GM12878 (cell line): ENCODE data around the gene SF1. TPM values are rescaled to one million over a fixed set of nuclear protein-coding genes. Genes with fewer than 3 reads are reported as not detected.

Experiments used
- ASH2L ChIP-seq: fragments of 300-600, 200-600 bp; sonication (generic); IDR thresholded peaks from 2 replicates; pipeline ENCODE4 v1.6.1; 2017; ENCODE audit warnings: low read depth, mild to moderate bottlenecking, borderline replicate concordance
- ATF2 ChIP-seq: IDR thresholded peaks from 2 replicates; pipeline ENCODE4 v1.6.1; 2012; ENCODE audit warnings: low read length, inconsistent platforms
- CBFB ChIP-seq: IDR thresholded peaks from 2 replicates; pipeline ENCODE4 v1.6.1; 2016; ENCODE audit warnings: antibody characterized with exemption, low read depth
- E2F8 ChIP-seq: fragments of 450-650 bp; IDR thresholded peaks from 2 replicates; pipeline ENCODE4 v1.6.1; 2018; ENCODE audit warnings: mild to moderate bottlenecking, low read depth, moderate library complexity; ENCODE audit not compliant: partially characterized antibody
- EED ChIP-seq: sonication (generic); IDR thresholded peaks from 2 replicates; pipeline ENCODE4 v1.6.1; 2016; ENCODE audit warnings: antibody characterized with exemption, low read depth
- HCFC1 ChIP-seq: fragments of 150-350 bp; IDR thresholded peaks from 2 replicates; pipeline ENCODE4 v1.6.1; 2014; ENCODE audit warnings: low read length
- HDAC6 ChIP-seq: fragments of 200-600 bp; sonication (generic); IDR thresholded peaks from one replicate; pipeline ENCODE4 v1.8.0; 2017; ENCODE audit warnings: antibody characterized with exemption; ENCODE audit not compliant: unreplicated experiment
- JUNB ChIP-seq: IDR thresholded peaks from 2 replicates; pipeline ENCODE4 v1.6.1; 2016; ENCODE audit warnings: antibody characterized with exemption, mild to moderate bottlenecking
- KAT2A ChIP-seq: conservative IDR thresholded peaks from 2 replicates; pipeline ENCODE4 v1.6.1; 2011; ENCODE audit warnings: low read depth, low read length; ENCODE audit not compliant: control insufficient read depth
- KLF5 ChIP-seq: fragments of 450-650 bp; IDR thresholded peaks from 2 replicates; pipeline ENCODE4 v1.6.1; 2014; ENCODE audit warnings: mild to moderate bottlenecking; ENCODE audit not compliant: partially characterized antibody
- MXI1 ChIP-seq: fragments of 150-350 bp; IDR thresholded peaks from 2 replicates; pipeline ENCODE4 v1.6.1; 2011; ENCODE audit warnings: low read depth, mild to moderate bottlenecking, inconsistent platforms, low read length, improper control_type of control experiment
- NFYA ChIP-seq: IDR thresholded peaks from 2 replicates; pipeline ENCODE4 v1.6.1; 2011; ENCODE audit warnings: low read depth, mild to moderate bottlenecking, low read length, improper control_type of control experiment, borderline replicate concordance
- NFYB ChIP-seq: IDR thresholded peaks from 2 replicates; pipeline ENCODE4 v1.6.1; 2011; ENCODE audit warnings: low read depth, mild to moderate bottlenecking, low read length, improper control_type of control experiment, moderate library complexity; ENCODE audit not compliant: insufficient read depth
- NR2C2 ChIP-seq: IDR thresholded peaks from 2 replicates; pipeline ENCODE4 v1.6.1; 2011; ENCODE audit warnings: borderline replicate concordance, low read depth; ENCODE audit not compliant: control insufficient read depth, insufficient read length
- RAD21 ChIP-seq: IDR thresholded peaks from 2 replicates; pipeline ENCODE4 v1.6.1; 2011; ENCODE audit warnings: mild to moderate bottlenecking, low read depth, low read length, moderate library complexity; ENCODE audit not compliant: insufficient read depth
- RB1 ChIP-seq: fragments of 450-650 bp; formaldehyde crosslinking; IDR thresholded peaks from 2 replicates; pipeline ENCODE4 v1.6.1; 2017; ENCODE audit warnings: mild to moderate bottlenecking, borderline replicate concordance
- RELA ChIP-seq: fragments of 450-650 bp; IDR thresholded peaks from 2 replicates; pipeline ENCODE4 v1.8.0; 2014; ENCODE audit warnings: borderline replicate concordance; ENCODE audit not compliant: partially characterized antibody
- RUNX3 ChIP-seq: IDR thresholded peaks from 2 replicates; pipeline ENCODE4 v1.6.1; 2012; ENCODE audit warnings: low read length, inconsistent platforms
- SMC3 ChIP-seq: IDR thresholded peaks from 2 replicates; pipeline ENCODE4 v1.6.1; 2011; ENCODE audit warnings: low read length, improper control_type of control experiment, borderline replicate concordance
- SREBF2 ChIP-seq: IDR thresholded peaks from 2 replicates; pipeline ENCODE4 v1.6.1; 2012; ENCODE audit warnings: mild to moderate bottlenecking, low read length
- ZBTB11 ChIP-seq: fragments of 450-650 bp; formaldehyde crosslinking; IDR thresholded peaks from 2 replicates; pipeline ENCODE4 v1.5.0; 2022; ENCODE audit warnings: mild to moderate bottlenecking, missing genetic modification characterization
- ZBTB33 ChIP-seq: fragments of 450-650 bp; IDR thresholded peaks from 2 replicates; pipeline ENCODE4 v1.6.1; 2017; ENCODE audit warnings: mild to moderate bottlenecking
- polyA plus RNA-seq, 11 experiments: library from polyadenylated mRNA; depleted of rRNA in 4 of 11; unstranded in 6 of 11; stranded (reverse) in 5 of 11; fragments of >200 nt; fragmentation: Nextera tagmentation in 4 of 11; fragmentation: Illumina TruSeq in 1 of 11; extraction: Ambion mirVana in 4 of 11; extraction: Trizol in 1 of 11; gene quantifications; 1 replicate in 1 of 11; 2 replicates in 10 of 11; pipeline versions ENCODE4 v1.2.1 to v1.2.3, GENCODE V29; 2011 to 2016; ENCODE audit warnings: inconsistent platforms in 2 of 11, missing spikeins in 2 of 11, low read depth in 1 of 11
- total RNA-seq, 4 experiments: library from RNA; depleted of rRNA in 3 of 4; stranded (reverse); fragments of >200 nt in 3 of 4; fragmentation: Illumina TruSeq in 1 of 4; extraction: Trizol in 1 of 4; gene quantifications; 2 replicates each; pipeline versions ENCODE4 v1.2.1 to v1.2.3, GENCODE V29; 2013 to 2021

The SF1 gene
- total and polyA plus RNA-seq, 10 of the 15 experiments (the other 5 are each of a cell fraction or from before 2014, with no cell fraction given): 13.6 to 337 (median 103) TPM

GRCh38 chr11:64772303-64773018 is 5.9 kb downstream of the SF1 start (continued):
- no peak for TF ChIP-seq ZBTB33
- peak; percentile 75 for TF ChIP-seq RUNX3
- no peak for TF ChIP-seq ASH2L
- no peak for TF ChIP-seq NR2C2
- TF ChIP-seq HDAC6: no peak
- no peak for TF ChIP-seq SMC3
- TF ChIP-seq KLF5: no peak
- no peak for TF ChIP-seq NFYB
- TF ChIP-seq RB1: no peak
- no peak for TF ChIP-seq RAD21
- TF ChIP-seq ZBTB11: no peak
- TF ChIP-seq JUNB: peak; percentile 47
- 0 out of 2 replicates have a peak, but pooled peaks have one; percentile 16 for TF ChIP-seq CBFB
- TF ChIP-seq HCFC1: no peak
- no peak for TF ChIP-seq MXI1
- peak; percentile 34; the same call in 1 of the 2 replicates for TF ChIP-seq ATF2
- no peak for TF ChIP-seq KAT2A
- TF ChIP-seq RELA: no peak
- no peak for TF ChIP-seq NFYA
- no peak for TF ChIP-seq SREBF2
- TF ChIP-seq E2F8: no peak
- TF ChIP-seq EED: no peak
